HG03097 (cell line): ENCODE data around the gene GRK5.
"Not testable (repeated sequence)": the region's sequence is repeated elsewhere in the genome, so short reads cannot be mapped to it uniquely, and the experiment has no call there.

ENCODE experiments used
- ATAC-seq: cut with Tn5 transposase; IDR thresholded peaks from one replicate; pipeline ENCODE4 v1.9.1; 2021; ENCODE audit not compliant: unreplicated experiment, low FRiP score

The GRK5 gene

GRCh38 chr10:119221201-119221600 is 13.8 kb downstream of the GRK5 start:
- no peak for ATAC-seq

DNA sequence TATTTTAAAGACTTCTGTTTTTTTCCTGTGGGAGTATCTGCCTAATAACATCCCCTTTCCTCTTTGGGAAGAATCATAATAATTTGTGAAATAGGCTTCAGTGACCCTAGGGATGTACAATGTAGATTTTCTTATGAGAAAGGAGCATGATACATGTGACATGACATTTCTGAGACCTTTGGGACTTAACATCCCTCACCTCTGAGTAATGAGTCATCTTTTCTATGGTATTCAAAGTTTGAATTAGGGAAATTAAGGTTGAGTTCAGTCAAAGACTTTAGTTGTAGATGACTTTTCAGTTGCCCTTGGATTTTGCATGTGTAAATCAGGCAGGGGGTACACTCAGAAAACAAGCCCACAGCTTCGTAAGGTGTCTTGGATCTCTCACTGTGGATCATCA is 14.3 kb downstream of the GRK5 start:
- ATAC-seq: no peak

DNA sequence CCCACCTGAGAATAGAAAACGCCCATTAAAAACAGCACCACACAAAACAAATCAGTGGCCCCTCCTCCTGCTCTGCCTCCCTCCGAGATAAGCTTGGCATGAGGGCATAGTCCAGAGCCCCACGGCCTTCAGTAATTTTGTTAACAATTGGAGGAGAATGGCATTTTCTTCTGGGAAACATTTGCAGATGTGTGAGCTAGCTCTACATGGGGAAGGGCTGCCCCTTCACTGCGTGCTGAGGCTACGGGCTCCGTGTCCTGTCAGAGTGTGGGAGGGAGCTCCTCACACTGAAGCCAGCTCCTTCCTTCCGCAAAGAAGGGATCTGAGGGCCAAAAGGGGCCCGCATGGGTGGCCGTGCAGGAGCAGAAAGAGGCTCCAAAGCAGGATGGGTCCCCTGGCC is 15.2 kb downstream of the GRK5 start:
- ATAC-seq: no peak

GRCh38 chr10:119222966-119223386 is 15.6 kb downstream of the GRK5 start:
- ATAC-seq: no peak

- no peak for ATAC-seq
Observed at GRCh38 chr10:119225083-119225658, 17.8 kb downstream of the GRK5 start.

DNA sequence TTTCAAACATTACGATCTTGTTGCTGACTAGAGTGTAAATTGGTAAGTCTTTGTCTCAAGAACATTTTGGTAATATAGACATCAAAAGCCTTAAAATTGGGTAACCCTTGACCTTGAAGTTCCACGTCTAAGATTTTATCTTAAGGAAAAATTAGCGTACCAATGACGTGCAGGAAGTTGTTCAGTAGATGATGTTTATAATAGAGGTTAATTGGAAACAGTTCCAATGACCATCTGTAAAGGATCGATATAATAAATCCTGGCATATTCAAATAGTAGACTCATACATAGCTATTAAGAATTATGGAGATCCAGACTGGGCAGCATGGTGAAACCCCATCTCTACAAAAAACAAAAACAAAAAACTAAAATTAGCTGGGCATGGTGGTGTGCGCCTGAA is 20.5 kb downstream of the GRK5 start:
- no peak for ATAC-seq

- ATAC-seq: no peak
Observed at GRCh38 chr10:119231654-119232053, 24.3 kb downstream of the GRK5 start.

DNA sequence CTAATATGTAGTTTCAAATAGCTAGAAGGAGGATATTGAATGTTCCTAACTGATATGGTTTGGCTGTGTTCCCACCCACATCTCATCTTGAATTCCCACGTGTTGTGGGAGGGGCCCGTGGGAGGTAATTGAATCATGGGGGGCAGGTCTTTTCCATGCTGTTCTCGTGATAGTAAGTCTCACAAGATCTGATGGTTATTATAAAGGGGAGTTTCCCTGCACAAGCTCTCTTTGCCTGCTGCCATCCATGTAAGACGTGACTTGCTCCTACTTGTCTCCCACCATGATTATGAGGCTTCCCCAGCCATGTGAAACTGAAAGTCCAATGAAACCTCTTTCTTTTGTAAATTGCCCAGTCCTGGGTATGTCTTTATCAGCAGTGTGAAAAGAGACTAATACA is 25.1 kb downstream of the GRK5 start:
- not testable (repeated sequence) for ATAC-seq

GRCh38 chr10:119233123-119233820 is 25.9 kb downstream of the GRK5 start:
- ATAC-seq: no peak

DNA sequence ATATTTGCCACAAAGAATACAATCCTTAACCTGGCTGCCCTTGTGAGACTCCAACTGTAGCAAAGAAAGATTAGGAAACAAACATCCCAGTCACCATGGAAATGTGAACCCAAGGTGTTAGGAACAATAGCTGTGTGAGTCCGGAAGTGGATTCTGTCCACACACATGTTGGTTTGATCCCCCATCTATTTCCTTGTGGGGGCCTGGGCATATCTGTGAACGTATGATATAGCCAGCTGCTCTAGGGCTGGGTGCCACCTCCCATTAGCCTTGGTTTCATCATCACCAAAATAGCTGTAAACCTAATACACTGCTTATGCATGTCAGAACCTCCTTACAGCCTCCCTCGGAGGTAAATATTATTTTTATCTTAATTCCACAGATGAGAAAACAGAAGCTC is 26.4 kb downstream of the GRK5 start:
- no peak for ATAC-seq

- ATAC-seq: no peak
Observed at GRCh38 chr10:119235356-119235755, 28.0 kb downstream of the GRK5 start.

DNA sequence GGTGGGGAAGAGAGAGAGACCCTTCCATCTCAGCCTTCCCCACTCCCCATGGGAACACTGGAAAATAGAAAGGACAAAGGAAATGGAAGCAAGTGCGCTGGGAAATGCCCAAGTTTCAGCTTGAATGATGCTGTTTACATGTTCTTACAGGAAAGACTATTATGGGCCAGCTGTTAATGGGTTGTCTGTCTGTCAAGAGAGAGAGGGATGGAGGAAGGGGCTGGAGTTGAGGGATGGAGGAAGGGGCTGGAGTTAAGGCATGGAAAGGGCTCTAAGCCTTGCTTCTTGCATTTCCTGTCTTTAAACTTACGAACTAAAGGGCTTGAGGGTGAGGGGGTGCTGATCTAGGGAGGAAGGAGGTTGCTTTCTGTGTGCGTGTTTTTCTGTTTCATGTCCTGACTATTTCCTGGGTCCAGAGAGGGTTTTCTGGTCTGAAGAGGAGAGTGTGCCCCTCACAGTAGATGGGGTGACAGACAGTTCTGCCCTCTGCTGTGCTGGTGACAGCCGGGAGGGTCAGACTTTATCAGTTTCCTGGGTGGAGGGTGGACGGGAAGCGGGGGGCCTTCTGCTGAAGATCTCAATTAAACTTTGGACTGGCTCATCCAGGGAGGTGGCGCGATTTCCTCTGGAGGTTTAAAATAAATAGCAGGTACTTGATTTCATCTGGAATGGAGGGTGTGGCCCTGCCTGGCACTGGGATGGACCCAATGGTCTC is 30.5 kb downstream of the GRK5 start:
- ATAC-seq: no peak

GRCh38 chr10:119238577-119238976 is 31.2 kb downstream of the GRK5 start:
- ATAC-seq: no peak

- not testable (repeated sequence) for ATAC-seq
Observed at GRCh38 chr10:119239015-119239414, 31.6 kb downstream of the GRK5 start.

GRCh38 chr10:119239630-119240029 is 32.3 kb downstream of the GRK5 start:
- not testable (repeated sequence) for ATAC-seq

DNA sequence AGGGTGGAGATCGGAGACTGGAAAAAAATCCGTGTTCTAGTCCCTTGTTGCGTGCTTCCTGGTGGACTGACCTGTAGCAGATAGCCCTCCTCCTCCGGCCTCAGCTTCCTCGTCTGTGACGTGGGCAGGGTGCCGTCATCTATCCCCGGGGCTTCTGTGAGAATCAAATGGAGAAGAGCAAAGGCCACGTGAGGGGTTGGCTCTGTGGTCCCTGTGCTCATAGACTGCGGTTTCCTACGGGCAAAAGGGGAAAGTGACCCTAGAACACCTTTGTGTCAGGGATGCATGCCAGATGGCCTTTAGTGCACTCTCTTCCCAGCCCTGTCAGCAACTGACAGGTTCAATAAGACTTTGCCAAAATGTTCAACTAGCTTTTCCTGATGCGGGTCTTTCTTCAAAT is 33.7 kb downstream of the GRK5 start:
- no peak for ATAC-seq

GRCh38 chr10:119242186-119242585 is 34.8 kb downstream of the GRK5 start:
- ATAC-seq: no peak

GRCh38 chr10:119243488-119243887 is 36.1 kb downstream of the GRK5 start:
- ATAC-seq: no peak

DNA sequence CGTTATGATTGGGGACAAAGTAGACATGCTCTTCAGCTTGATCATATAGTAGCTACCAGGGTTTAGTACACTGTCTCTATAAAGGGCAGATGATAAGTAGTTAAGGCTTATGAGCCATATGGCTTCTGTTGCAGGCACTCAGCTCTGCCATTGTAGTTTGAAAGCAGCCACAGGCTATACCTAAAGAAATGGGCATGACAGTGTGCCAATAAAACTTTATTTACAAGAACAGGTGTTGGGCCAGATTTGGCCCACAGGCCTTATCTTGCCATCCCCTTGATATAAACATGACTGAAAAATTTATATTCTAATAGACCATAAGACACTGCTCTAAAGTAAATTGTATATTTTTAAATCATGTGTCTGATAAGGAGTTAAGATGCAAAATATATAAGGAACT is 36.6 kb downstream of the GRK5 start:
- ATAC-seq: no peak

GRCh38 chr10:119245272-119245671 is 37.9 kb downstream of the GRK5 start:
- no peak for ATAC-seq

DNA sequence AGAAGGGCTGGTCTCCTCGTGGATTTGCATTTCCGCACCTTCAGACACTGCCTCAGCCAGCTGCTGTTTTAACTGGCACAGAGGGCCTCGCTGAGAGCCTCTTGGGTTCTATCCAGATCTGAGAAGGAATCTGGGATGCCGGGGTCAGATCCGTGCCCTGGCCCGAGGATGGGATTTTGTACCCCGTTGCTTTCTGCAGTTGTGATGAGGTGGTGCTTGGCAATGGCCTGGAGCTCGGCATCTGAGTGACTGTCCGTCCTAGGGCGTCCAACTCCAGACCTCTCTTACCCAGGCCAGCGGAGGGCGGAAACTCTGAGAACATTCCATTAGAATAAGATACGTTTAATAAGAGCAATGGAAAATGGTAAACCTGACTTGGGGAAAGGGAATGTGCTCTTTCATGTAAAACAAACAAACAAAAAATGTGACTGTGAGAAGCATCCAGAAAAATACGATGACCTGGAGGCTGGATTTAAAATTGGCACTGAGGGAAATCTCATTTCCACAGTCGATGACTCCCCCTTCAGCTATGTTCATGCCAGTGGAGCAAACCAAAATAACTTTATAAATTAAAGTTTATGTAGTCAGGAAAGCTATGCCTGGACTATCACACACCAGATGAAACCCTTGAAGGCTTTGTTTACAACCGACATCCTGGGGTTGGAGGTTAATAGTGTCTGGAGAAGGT is 39.6 kb downstream of the GRK5 start:
- ATAC-seq: no peak
